CD14-positive monocyte (primary cell): ENCODE results near the gene NRP2. TPM values are rescaled to one million over a fixed set of nuclear protein-coding genes. Genes with fewer than 3 reads are reported as not detected.

ENCODE experiments used
- DNase-seq, 3 donors: peaks; one replicate each; pipeline ENCODE4 v3.0.0-alpha.2; 2011 to 2022
- H2AFZ ChIP-seq: 2 replicates; pipeline ENCODE4 v1.6.0; 2012; ENCODE audit warnings: mild to moderate bottlenecking, low read depth, low read length, inconsistent platforms; ENCODE audit not compliant: insufficient read depth, poor library complexity, severe bottlenecking
- H3K27ac ChIP-seq, 2 donors: 1 replicate in 1 of 2; 2 replicates in 1 of 2; pipeline ENCODE4 v1.5.1; 2012 to 2013; ENCODE audit warnings: low read length in 2 of 2, control low read depth in 1 of 2, inconsistent platforms in 1 of 2, low read depth in 1 of 2, mild to moderate bottlenecking in 1 of 2
- H3K27me3 ChIP-seq, 2 donors: one replicate each; pipeline versions ENCODE4 v1.6.0 to v1.6.1; 2011 to 2013; ENCODE audit warnings: low read length in 2 of 2; ENCODE audit not compliant: control insufficient read depth in 2 of 2, insufficient read depth in 2 of 2
- H3K36me3 ChIP-seq, 2 donors: replicated peaks in 1 of 2; 1 replicate in 1 of 2; 2 replicates in 1 of 2; pipeline versions ENCODE4 v1.5.1 to v1.6.1; 2012 to 2013; ENCODE audit warnings: low read length in 2 of 2, control low read depth in 1 of 2, inconsistent platforms in 1 of 2, mild to moderate bottlenecking in 1 of 2; ENCODE audit not compliant: insufficient read depth in 2 of 2, control insufficient read depth in 1 of 2
- H3K4me1 ChIP-seq, 2 donors: 1 replicate in 1 of 2; 2 replicates in 1 of 2; pipeline versions ENCODE4 v1.5.1 to v1.6.1; 2012 to 2013; ENCODE audit warnings: low read length in 2 of 2, control low read depth in 1 of 2, inconsistent platforms in 1 of 2, mild to moderate bottlenecking in 1 of 2, moderate library complexity in 1 of 2; ENCODE audit not compliant: insufficient read depth in 2 of 2, control insufficient read depth in 1 of 2
- H3K4me2 ChIP-seq: replicated peaks from 2 replicates; pipeline ENCODE3; 2012; ENCODE audit warnings: low read length, moderate library complexity, mild to moderate bottlenecking; ENCODE audit not compliant: poor library complexity, severe bottlenecking; ENCODE audit errors: extremely low read depth
- H3K4me3 ChIP-seq, 3 experiments: fragments of 200-600 bp in 1 of 3; sonication (generic) in 1 of 3; replicated peaks in 1 of 3; 1 replicate in 2 of 3; 2 replicates in 1 of 3; pipeline ENCODE4 v1.5.1; 2011 to 2013; ENCODE audit warnings: low read length in 3 of 3, mild to moderate bottlenecking in 3 of 3, control low read depth in 2 of 3, low read depth in 2 of 3, inconsistent platforms in 1 of 3, moderate library complexity in 1 of 3
- H3K79me2 ChIP-seq: 2 replicates; pipeline ENCODE4 v1.6.0; 2012; ENCODE audit warnings: mild to moderate bottlenecking, control low read depth, inconsistent platforms, low read length, moderate library complexity; ENCODE audit not compliant: insufficient read depth
- H3K9ac ChIP-seq: 2 replicates; pipeline ENCODE4 v1.6.0; 2017; ENCODE audit warnings: low read length, mild to moderate bottlenecking; ENCODE audit not compliant: insufficient read depth, poor library complexity, severe bottlenecking
- H3K9me3 ChIP-seq, 2 donors: replicated peaks in 1 of 2; 1 replicate in 1 of 2; 2 replicates in 1 of 2; pipeline versions ENCODE4 v1.5.1 to v1.6.1; 2012 to 2013; ENCODE audit warnings: low read length in 2 of 2, control low read depth in 1 of 2; ENCODE audit not compliant: control insufficient read depth in 1 of 2, insufficient read depth in 1 of 2
- H4K20me1 ChIP-seq: 2 replicates; pipeline ENCODE4 v1.6.0; 2012; ENCODE audit warnings: mild to moderate bottlenecking, low read length, control low read depth, moderate library complexity; ENCODE audit not compliant: insufficient read depth
- H3K27ac Mint-ChIP-seq, 7 donors: one replicate each; pipeline ENCODE4 v1.8.0; 2020; ENCODE audit warnings: mild to moderate bottlenecking in 7 of 7, mixed read lengths in 7 of 7, moderate library complexity in 6 of 7, inconsistent platforms in 2 of 7
- H3K27me3 Mint-ChIP-seq, 3 donors: one replicate each; pipeline ENCODE4 v1.8.0; 2021 to 2022; ENCODE audit warnings: low read depth in 3 of 3, mild to moderate bottlenecking in 3 of 3, mixed read lengths in 3 of 3, moderate library complexity in 3 of 3, inconsistent platforms in 1 of 3
- H3K36me3 Mint-ChIP-seq, 2 donors: one replicate each; pipeline ENCODE4 v1.8.0; 2020; ENCODE audit warnings: mixed read lengths in 2 of 2, inconsistent platforms in 1 of 2, mild to moderate bottlenecking in 1 of 2
- H3K4me1 Mint-ChIP-seq: one replicate; pipeline ENCODE4 v1.8.0; 2020; ENCODE audit warnings: mild to moderate bottlenecking, mixed read lengths
- H3K4me3 Mint-ChIP-seq, 2 donors: one replicate each; pipeline ENCODE4 v1.8.0; 2020; ENCODE audit warnings: mild to moderate bottlenecking in 2 of 2, mixed read lengths in 2 of 2, moderate library complexity in 1 of 2
- H3K9me3 Mint-ChIP-seq, 7 donors: one replicate each; pipeline ENCODE4 v1.8.0; 2020 to 2022; ENCODE audit warnings: mixed read lengths in 7 of 7, mild to moderate bottlenecking in 6 of 7, moderate library complexity in 6 of 7, inconsistent platforms in 2 of 7
- WGBS: methylation state at CpG from one replicate; pipeline ENCODE4 v1.1.5; 2013; ENCODE audit warnings: missing lambda C conversion rate; ENCODE audit not compliant: insufficient coverage; 5-methylcytosine and 5-hydroxymethylcytosine counted together
- intact Hi-C, 2 donors: fragments of 100-400 bp; cut with micrococcal nuclease; formaldehyde crosslinking; loops; one replicate each; pipeline versions ENCODE4 v1.15.0 to v1.15.1; 2023
- polyA plus RNA-seq, 3 donors: library from polyadenylated mRNA; depleted of rRNA in 1 of 3; unstranded in 2 of 3; stranded (reverse) in 1 of 3; fragments of 300-500 nt in 2 of 3; fragments of >200 nt in 1 of 3; fragmentation: Illumina TruSeq in 2 of 3; gene quantifications; 1 replicate in 2 of 3; 2 replicates in 1 of 3; pipeline ENCODE4 v1.2.3, GENCODE V29; 2012 to 2021
- TF ChIP-seq, protein P1 (sequence below): fragments of 200-600 bp; IDR thresholded peaks from one replicate; pipeline ENCODE4 v1.8.0; 2022; ENCODE audit warnings: antibody characterized with exemption, mild to moderate bottlenecking

NRP2 gene
- polyA plus RNA-seq, 3 donors = 0.97 to 3.3 (median 1.6) TPM

DNA sequence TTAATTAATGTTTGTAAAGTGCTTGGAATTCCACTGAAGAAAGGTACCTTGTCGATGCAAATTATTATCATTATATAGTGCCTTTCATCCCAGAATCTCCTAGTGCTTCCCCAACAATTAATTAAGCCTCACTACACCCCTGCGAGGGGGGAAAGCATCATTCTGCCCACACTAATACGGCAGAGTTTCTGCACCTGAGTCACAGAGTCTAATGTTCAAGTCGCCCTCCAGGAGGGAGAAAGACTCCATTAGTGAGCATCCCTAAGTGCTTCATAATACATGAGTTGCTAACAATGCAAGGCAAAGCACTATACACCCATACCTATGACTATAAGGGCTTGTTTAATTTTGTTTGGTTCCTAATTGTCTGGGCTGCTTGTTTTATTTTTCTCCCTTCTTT is 25.4 kb upstream of the NRP2 start:
- H3K4me3 ChIP-seq = no peak overlapping the region
- DNase-seq = no peak
- Mint-ChIP-seq H3K27ac (no peak overlapping the region), H3K27me3 (peaks cover 5 to 10% (median 9%) of the 10 kb centered on the region in 3 donors), H3K36me3 (no peaks in the 10 kb centered on the region), H3K4me1 (no peaks in the 10 kb centered on the region), H3K4me3 (no peak overlapping the region), H3K9me3 (peaks cover 0 to 2% (median 0%) of the 10 kb centered on the region in 7 donors)
- TF ChIP-seq, protein P1, sequence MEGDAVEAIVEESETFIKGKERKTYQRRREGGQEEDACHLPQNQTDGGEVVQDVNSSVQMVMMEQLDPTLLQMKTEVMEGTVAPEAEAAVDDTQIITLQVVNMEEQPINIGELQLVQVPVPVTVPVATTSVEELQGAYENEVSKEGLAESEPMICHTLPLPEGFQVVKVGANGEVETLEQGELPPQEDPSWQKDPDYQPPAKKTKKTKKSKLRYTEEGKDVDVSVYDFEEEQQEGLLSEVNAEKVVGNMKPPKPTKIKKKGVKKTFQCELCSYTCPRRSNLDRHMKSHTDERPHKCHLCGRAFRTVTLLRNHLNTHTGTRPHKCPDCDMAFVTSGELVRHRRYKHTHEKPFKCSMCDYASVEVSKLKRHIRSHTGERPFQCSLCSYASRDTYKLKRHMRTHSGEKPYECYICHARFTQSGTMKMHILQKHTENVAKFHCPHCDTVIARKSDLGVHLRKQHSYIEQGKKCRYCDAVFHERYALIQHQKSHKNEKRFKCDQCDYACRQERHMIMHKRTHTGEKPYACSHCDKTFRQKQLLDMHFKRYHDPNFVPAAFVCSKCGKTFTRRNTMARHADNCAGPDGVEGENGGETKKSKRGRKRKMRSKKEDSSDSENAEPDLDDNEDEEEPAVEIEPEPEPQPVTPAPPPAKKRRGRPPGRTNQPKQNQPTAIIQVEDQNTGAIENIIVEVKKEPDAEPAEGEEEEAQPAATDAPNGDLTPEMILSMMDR = no peak
- H3K4me1 ChIP-seq = no peaks in the 10 kb centered on the region
- H3K79me2 ChIP-seq = no peaks in the 10 kb centered on the region
- no peak overlapping the region for H3K4me2 ChIP-seq
- no peaks in the 10 kb centered on the region for H3K36me3 ChIP-seq
- H3K27ac ChIP-seq = no peak overlapping the region
- H4K20me1 ChIP-seq = no peaks in the 10 kb centered on the region
- intact Hi-C loops = no loop called here
- H3K9ac ChIP-seq = no peak overlapping the region
- 83% methylated on average over 1 of the region's 4 CpGs for WGBS
- H2AFZ ChIP-seq = no peak overlapping the region
- no peaks in the 10 kb centered on the region for H3K9me3 ChIP-seq
- H3K27me3 ChIP-seq = peaks cover 0 to 4% of the 10 kb centered on the region in 2 donors

DNA sequence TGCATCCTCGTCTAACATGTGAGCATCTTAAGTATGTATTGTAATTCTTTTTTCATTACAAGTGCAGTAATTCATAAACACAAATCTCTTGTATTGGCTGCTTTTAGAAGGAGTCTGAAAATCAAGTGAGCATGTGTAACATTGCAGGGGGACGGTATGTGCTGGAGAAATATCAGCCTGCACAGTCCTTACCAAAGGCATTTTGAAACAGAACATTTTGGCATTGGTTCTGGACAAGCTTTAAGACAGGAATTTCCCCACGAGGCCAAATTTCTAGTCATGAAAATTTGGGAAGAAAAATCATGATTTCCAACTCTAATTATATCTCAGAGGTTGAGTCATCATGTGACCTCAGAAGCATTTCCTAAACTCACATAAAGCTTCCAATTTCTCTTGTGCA is 24.7 kb upstream of the NRP2 start:
- H3K27ac ChIP-seq = no peak overlapping the region
- H3K4me3 Mint-ChIP-seq = no peak overlapping the region
- no peaks in the 10 kb centered on the region for H3K4me1 ChIP-seq
- H3K27ac Mint-ChIP-seq = no peak overlapping the region
- H3K9me3 Mint-ChIP-seq = peaks cover 0 to 2% (median 0%) of the 10 kb centered on the region in 7 donors
- H3K79me2 ChIP-seq = no peaks in the 10 kb centered on the region
- no peaks in the 10 kb centered on the region for H3K36me3 ChIP-seq
- H3K4me1 Mint-ChIP-seq = no peaks in the 10 kb centered on the region
- no peaks in the 10 kb centered on the region for H3K9me3 ChIP-seq
- 100% methylated on average over 1 of the region's 3 CpGs for WGBS
- TF ChIP-seq, protein P1 = no peak
- no peak overlapping the region for H3K4me3 ChIP-seq
- no peak overlapping the region for H3K4me2 ChIP-seq
- H3K9ac ChIP-seq = no peak overlapping the region
- H3K27me3 ChIP-seq = peaks cover 0 to 4% of the 10 kb centered on the region in 2 donors
- H3K27me3 Mint-ChIP-seq = peaks cover 3 to 7% (median 7%) of the 10 kb centered on the region in 3 donors
- intact Hi-C loops = no loop called here
- H2AFZ ChIP-seq = no peak overlapping the region
- DNase-seq = no peak
- no peaks in the 10 kb centered on the region for H3K36me3 Mint-ChIP-seq
- H4K20me1 ChIP-seq = no peaks in the 10 kb centered on the region
